ENCODE data around the gene SDK1.
"Not testable (repeated sequence)": the region's sequence is repeated elsewhere in the genome, so short reads cannot be mapped to it uniquely, and the experiment has no call there.

The SDK1 gene

DNA sequence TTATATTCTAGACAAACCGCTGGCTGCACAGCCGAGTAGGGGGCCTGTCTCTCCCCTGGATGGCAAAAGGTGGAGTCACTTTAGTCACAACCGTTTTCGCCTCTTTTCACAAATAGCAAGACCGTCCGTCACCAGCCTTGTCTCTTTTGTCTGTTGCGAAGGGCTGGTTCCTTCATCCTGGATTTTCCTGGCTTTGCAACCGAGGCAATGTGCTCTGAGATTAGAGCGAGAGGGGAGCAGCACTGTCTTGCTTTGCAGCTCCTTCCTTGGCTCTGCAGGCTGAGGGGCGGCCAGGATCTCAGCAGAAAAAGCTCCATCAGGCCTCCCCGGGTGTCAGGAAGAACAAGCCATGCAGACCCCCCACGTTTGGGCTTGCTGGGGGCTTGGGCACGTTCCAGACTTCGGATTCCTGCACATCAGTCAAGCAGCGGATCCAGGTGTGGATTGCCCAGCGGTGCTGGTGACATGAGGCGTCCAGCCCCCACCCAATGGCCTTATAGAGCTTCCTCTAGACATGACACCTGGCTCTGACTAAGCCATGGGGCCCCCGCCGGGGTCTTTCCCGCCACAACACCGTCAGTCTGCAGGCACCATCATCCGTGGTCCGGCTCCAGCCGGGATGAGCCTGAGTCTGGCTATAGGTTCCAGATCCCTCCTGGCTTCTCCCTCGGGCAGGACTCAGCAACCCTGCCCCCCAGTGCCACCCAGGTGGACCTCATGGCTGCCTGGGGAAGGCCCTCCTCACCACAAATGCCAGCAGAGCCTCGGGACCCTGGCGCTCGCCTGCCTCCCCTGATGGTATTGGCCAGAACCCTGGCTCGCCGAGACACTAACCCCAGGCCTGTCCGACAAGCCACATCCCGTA lies 913.5 kb downstream of the SDK1 start:
- H3K27ac Mint-ChIP-seq: no peak overlapping the region
- H3K27me3 Mint-ChIP-seq: no peaks in the 10 kb centered on the region
- no peaks in the 10 kb centered on the region for H3K36me3 Mint-ChIP-seq (ENCODE audit: low read depth)
- H3K9me3 Mint-ChIP-seq: no peaks in the 10 kb centered on the region
- DNase-seq (no peak), ATAC-seq (no peak)
- no peak overlapping the region for H3K4me3 Mint-ChIP-seq
- no peaks in the 10 kb centered on the region for H3K4me1 Mint-ChIP-seq

DNA sequence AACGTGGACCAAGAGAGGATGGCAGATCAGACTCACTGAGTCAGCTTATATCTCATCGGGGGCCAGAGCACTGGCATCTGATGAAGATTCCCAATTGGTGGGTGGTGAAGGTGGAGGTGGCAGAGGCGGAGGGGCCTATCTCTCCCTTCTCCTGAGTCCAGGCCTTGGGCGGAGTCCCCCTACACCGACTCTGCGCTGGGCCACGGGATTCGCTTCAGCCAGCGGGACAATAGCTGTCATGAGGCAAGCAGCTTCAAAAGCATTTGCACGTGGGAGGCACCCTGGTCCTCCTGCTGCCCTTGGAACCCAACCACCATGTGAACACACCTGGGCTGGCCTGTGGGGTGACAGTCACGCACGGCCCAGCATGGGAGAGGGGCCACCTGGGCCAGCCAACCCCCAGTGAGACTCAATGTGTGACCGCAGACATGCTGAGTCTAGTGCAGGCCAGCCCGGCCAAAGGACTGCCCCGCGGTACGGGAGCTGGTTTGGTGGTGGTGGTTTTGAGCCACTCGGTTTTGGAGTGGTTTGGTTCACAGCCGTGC lies 914.2 kb downstream of the SDK1 start:
- no peaks in the 10 kb centered on the region for H3K36me3 Mint-ChIP-seq (ENCODE audit: low read depth)
- H3K27me3 Mint-ChIP-seq: no peaks in the 10 kb centered on the region
- H3K9me3 Mint-ChIP-seq: no peaks in the 10 kb centered on the region
- H3K27ac Mint-ChIP-seq: no peak overlapping the region
- H3K4me3 Mint-ChIP-seq: no peak overlapping the region
- DNase-seq: no peak
- no peaks in the 10 kb centered on the region for H3K4me1 Mint-ChIP-seq
- ATAC-seq: no peak

DNA sequence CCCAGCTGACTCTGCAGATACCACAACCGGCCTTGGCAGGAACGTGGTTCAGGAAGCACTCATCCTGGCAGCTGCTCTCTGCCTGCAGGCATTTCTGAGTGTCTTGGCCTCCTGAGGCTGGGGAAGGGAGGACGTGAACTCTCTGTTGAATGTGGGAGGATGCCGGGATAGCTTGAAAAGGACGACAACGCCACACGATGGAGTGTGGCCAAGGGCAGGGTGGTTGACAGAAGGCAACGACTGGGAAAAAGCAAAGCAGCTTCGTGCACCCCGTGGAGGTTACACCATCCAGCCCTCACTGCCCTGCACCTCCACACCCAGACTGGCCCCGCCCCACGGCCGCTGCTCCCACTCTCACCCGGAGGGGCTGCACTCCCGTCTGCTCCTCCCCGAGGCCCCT lies 915.0 kb downstream of the SDK1 start:
- ATAC-seq: no peak

DNA sequence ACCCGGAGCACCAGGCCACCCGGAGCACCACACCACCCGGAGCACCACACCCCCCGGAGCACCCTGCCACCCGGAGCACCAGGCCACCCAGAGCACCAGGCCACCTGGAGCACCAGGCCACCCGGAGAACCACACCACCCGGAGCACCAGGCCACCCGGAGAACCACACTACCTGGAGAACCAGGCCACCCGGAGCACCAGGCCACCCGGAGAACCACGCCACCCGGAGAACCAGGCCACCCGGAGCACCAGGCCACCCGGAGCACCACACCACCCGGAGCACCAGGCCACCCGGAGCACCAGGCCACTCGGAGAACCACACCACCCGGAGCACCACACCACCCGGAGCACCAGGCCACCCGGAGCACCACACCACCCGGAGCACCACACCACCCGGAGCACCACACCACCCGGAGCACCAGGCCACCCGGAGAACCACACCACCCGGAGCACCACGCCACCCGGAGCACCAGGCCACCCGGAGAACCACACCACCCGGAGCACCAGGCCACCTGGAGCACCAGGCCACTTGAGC lies 916.1 kb downstream of the SDK1 start:
- not testable (repeated sequence) for H3K4me3 Mint-ChIP-seq; ATAC-seq; H3K27ac Mint-ChIP-seq; H3K9me3 Mint-ChIP-seq; H3K27me3 Mint-ChIP-seq; H3K4me1 Mint-ChIP-seq; DNase-seq; H3K36me3 Mint-ChIP-seq (ENCODE audit: low read depth)

More for the DNA sequence above, 915.0 kb downstream of the SDK1 start:
- Mint-ChIP-seq H3K36me3 (ENCODE audit: low read depth) (no peaks in the 10 kb centered on the region), H3K9me3 (no peaks in the 10 kb centered on the region), H3K4me3 (no peak overlapping the region), H3K27ac (no peak overlapping the region), H3K4me1 (no peaks in the 10 kb centered on the region), H3K27me3 (no peaks in the 10 kb centered on the region)
- DNase-seq: no peak

DNA sequence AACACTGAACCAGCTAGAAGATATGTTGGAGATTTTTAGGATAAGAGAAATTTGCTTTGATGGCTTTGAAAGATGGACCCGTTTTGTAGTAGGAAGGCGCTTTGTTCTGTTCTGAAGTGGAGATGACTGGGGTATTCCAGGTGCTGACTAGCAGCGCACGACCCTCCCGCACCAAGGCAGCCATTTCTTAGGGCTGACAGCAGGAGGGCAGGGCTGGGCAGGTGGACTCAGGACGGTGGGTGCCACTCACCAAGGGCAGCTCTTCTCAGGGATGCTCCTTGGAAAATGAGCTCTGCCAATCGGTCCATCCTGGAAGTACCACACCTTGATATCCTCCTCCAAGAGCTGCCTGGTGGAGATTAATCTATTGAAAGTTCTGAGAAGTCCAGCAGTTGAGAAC lies 917.4 kb downstream of the SDK1 start:
- H3K27me3 Mint-ChIP-seq: no peaks in the 10 kb centered on the region
- no peaks in the 10 kb centered on the region for H3K4me1 Mint-ChIP-seq
- ATAC-seq (no peak), DNase-seq (no peak)
- no peak overlapping the region for H3K4me3 Mint-ChIP-seq
- H3K36me3 Mint-ChIP-seq (ENCODE audit: low read depth): no peaks in the 10 kb centered on the region
- no peaks in the 10 kb centered on the region for H3K9me3 Mint-ChIP-seq
- H3K27ac Mint-ChIP-seq: no peak overlapping the region

DNA sequence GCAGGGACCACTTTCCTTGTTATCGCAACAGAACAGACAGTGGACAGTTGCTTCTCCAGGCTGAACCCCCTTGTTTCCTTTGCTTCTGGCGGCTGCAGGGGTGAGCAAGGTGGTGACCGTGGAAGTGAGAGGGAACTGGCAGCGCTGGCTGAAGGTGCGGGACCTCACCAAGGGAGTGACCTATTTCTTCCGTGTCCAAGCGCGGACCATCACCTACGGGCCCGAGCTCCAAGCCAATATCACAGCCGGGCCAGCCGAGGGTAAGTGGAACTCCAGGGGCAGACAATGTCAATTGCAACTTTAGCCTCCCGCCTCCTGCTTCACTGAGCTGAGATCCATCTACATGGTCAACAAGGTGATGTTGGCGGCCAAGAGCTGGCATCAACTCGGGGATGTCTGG lies 919.0 kb downstream of the SDK1 start:
- Mint-ChIP-seq H3K9me3 (no peaks in the 10 kb centered on the region), H3K27ac (no peak overlapping the region), H3K4me1 (no peaks in the 10 kb centered on the region), H3K36me3 (ENCODE audit: low read depth) (no peaks in the 10 kb centered on the region), H3K27me3 (no peaks in the 10 kb centered on the region), H3K4me3 (no peak overlapping the region)
- DNase-seq (no peak), ATAC-seq (no peak)

DNA sequence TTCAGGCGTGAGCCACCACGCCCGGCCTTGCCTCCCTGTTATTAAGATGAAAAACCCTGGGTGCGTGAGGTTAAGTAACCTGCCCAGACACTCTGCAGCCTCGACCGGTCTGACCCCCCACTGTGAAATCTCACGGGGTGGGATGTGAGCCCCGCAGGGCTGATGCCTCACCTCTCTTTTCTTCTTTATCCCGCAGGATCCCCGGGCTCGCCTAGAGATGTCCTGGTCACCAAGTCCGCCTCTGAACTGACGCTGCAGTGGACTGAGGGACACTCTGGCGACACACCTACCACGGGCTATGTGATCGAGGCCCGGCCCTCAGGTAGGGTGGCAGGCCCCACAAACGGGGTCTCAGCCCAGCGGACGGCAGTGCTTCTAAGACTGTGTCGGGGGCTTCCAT lies 920.0 kb downstream of the SDK1 start:
- Mint-ChIP-seq H3K4me1 (no peaks in the 10 kb centered on the region), H3K27me3 (no peaks in the 10 kb centered on the region), H3K4me3 (no peak overlapping the region), H3K36me3 (ENCODE audit: low read depth) (no peaks in the 10 kb centered on the region), H3K27ac (no peak overlapping the region), H3K9me3 (no peaks in the 10 kb centered on the region)
- DNase-seq (no peak), ATAC-seq (no peak)

DNA sequence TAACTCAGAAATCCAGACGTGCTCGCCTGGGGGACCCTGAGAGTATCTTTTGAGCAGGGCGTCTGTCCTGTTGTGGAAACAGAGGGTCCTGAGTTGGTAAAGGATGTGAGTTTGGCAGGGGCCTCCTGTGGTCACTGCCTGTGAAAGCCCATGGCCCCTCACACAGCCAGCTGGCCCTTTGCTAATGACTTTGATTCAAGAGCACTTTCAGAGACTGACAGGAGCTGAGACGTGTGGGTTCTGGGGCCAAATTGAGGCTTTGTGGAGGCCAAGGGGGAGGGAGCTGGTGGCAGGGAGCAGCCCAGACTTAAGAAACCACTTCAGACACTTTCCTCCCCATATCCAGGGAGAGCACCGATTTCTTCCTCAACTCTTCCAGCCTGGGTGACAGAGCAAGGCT lies 921.6 kb downstream of the SDK1 start:
- no peak for ATAC-seq
- Mint-ChIP-seq H3K4me3 (no peak overlapping the region), H3K4me1 (no peaks in the 10 kb centered on the region), H3K9me3 (no peaks in the 10 kb centered on the region), H3K27ac (no peak overlapping the region), H3K27me3 (no peaks in the 10 kb centered on the region), H3K36me3 (ENCODE audit: low read depth) (no peaks in the 10 kb centered on the region)
- DNase-seq: no peak

DNA sequence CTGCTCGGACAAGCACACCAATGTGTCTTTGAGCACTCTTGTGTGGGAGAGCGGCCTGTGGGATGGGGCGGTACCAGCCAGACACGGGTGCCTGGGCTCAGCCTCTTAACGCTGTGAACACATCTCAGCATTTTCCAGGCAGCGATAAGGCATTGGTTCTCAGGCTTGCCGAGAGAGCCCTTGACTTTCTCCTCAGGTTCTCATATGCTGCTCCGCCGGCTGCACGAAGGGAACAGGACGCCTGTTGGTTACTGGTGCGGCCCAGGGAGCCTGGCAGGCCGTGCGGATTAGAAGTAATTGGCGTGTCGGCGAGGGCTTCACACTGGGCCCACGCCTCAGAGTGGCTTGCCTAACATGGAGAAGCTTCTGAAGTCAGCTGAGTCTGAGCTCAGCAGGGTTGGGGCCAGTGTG lies 924.3 kb downstream of the SDK1 start:
- H3K9me3 Mint-ChIP-seq: no peaks in the 10 kb centered on the region
- H3K36me3 Mint-ChIP-seq (ENCODE audit: low read depth): no peaks in the 10 kb centered on the region
- H3K27ac Mint-ChIP-seq: no peak overlapping the region
- no peak overlapping the region for H3K4me3 Mint-ChIP-seq
- no peak for DNase-seq
- H3K27me3 Mint-ChIP-seq: no peaks in the 10 kb centered on the region
- no peaks in the 10 kb centered on the region for H3K4me1 Mint-ChIP-seq
- peak; percentile 15 for ATAC-seq

DNA sequence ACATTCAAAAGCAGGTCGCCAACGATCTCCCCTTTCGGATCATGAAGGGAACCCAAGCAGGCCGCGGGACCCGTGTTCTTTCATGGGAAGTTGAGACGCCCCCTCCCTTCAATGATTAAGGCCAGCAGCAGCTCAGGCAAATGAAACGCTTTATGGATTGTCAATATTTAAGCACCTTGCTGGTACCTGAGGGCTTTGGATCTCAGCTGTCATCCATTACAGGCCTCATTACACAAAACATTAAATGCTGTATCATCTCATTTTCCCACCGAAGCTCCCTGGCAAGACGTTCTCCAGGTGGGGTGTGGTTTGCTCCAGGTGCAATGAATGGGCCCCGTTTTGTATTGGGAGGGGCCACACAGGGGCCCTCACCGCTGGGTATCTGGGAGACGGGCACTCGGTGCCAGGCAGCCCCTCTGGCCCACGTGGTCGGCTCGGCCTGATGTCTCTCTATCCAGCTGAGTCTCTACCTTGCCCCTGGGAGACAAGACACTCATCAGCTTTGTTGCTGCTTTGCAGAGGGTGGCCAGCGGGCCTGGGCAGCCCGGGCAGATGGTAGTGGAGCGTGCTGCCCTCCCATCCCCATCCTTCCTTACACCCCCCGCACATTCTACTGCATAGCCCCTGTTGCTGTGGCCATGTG lies 925.0 kb downstream of the SDK1 start:
- H3K4me3 Mint-ChIP-seq: no peak overlapping the region
- H3K27ac Mint-ChIP-seq: no peak overlapping the region
- H3K9me3 Mint-ChIP-seq: no peaks in the 10 kb centered on the region
- H3K4me1 Mint-ChIP-seq: no peaks in the 10 kb centered on the region
- H3K27me3 Mint-ChIP-seq: no peaks in the 10 kb centered on the region
- H3K36me3 Mint-ChIP-seq (ENCODE audit: low read depth): no peaks in the 10 kb centered on the region
- ATAC-seq (no peak), DNase-seq (no peak)

DNA sequence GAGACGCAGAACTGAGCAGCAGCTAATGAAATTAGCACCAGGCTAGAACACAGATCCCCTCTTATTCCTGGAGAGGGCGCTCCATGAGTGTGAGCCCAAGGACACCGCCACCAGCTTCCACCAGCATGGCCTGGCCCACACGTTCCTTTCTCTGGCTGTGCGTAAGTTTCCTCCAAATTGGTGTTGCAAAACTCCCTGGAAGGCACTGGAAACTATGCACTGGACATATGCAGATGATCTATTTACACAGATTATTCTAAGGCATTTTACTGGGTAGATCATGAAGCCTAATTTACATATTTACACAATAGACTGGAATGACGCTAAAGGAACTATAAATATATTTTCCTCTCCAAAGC lies 925.5 kb downstream of the SDK1 start:
- H3K4me3 Mint-ChIP-seq: no peak overlapping the region
- ATAC-seq (no peak), DNase-seq (no peak)
- no peaks in the 10 kb centered on the region for H3K27me3 Mint-ChIP-seq
- H3K36me3 Mint-ChIP-seq (ENCODE audit: low read depth): no peaks in the 10 kb centered on the region
- no peaks in the 10 kb centered on the region for H3K4me1 Mint-ChIP-seq
- H3K9me3 Mint-ChIP-seq: no peaks in the 10 kb centered on the region
- no peak overlapping the region for H3K27ac Mint-ChIP-seq

DNA sequence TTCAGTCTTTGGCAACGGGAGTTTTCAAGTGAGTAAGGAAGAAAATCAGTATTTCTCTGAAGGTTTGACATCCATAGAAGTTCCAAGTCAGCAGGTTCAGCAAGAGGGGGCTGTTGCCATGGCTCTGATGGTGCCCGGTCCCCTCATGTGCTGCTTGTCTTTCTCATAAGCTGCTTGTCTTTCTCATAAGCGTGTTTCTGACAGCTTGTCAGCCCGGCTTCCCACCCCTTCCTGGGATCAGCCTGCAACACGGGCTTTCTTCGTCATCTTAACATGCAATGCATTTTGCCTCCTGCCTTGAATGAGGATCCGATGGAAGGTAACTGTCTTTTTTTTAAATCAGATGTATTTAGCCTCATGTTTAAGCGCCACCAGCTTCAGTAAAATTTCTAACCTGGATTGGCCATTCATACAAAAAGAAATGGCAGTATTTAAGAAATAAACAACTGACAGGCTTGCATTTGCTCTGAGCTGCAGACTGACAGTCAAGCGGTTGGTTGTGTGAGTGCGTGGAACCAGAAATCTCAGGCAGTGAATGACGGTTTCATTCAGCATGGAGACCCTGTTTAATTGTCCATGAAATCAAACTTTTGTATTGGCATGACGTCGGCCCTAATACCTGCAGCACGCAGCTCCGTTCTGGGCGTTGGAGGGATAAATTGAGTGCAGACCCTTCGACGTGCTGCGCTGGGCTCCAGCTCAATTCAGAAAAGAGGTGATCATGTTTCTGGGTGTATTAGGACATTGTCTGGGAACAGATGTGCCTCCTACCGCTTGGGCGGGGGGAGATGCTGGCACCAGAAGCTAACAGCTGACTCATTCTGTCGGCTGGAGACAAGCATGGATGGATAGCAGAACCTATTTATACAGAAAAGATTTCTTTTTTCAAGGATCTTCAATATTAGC lies 926.3 kb downstream of the SDK1 start:
- ATAC-seq: no peak

DNA sequence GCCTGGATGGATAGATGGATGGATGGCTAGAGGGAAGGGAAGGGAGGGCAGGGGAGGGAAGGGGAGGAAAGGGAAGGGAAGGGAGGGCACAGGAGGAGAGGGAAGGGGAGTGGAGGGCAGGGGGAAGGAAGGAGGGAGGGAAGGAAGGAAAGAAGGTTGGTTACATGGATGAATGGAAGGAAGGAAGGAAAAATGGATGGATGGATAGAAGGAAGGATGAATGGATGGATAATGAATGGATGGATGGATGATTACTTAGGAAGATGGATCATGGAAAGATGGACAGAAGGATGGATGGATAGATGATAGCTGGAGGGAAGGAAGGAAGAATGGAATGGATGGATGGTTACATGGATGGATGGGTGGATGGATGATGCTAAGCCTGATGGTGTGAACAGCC lies 929.3 kb downstream of the SDK1 start:
- H3K36me3 Mint-ChIP-seq (ENCODE audit: low read depth): no peaks in the 10 kb centered on the region
- no peak overlapping the region for H3K4me3 Mint-ChIP-seq
- no peaks in the 10 kb centered on the region for H3K9me3 Mint-ChIP-seq
- no peaks in the 10 kb centered on the region for H3K27me3 Mint-ChIP-seq
- H3K27ac Mint-ChIP-seq: no peak overlapping the region
- DNase-seq (no peak), ATAC-seq (no peak)
- H3K4me1 Mint-ChIP-seq: no peaks in the 10 kb centered on the region

More for the DNA sequence above, 926.3 kb downstream of the SDK1 start:
- Mint-ChIP-seq H3K27me3 (no peaks in the 10 kb centered on the region), H3K36me3 (ENCODE audit: low read depth) (no peaks in the 10 kb centered on the region), H3K4me3 (no peak overlapping the region), H3K4me1 (no peaks in the 10 kb centered on the region), H3K27ac (no peak overlapping the region), H3K9me3 (no peaks in the 10 kb centered on the region)
- DNase-seq: no peak

DNA sequence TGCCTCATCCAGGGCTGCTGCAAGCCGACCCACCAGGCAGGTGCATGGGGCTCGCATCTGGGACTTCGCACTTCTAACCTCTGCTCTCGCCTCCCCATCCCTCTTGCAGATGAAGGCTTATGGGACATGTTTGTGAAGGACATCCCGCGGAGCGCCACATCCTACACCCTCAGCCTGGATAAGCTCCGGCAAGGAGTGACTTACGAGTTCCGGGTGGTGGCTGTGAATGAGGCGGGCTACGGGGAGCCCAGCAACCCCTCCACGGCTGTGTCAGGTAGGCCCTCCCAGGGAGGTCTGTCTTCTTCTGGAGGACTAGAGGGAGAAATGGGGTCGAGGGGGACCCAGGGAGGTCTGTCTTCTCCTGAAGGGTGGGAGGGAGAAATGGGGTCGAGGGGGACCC lies 932.1 kb downstream of the SDK1 start:
- no peaks in the 10 kb centered on the region for H3K36me3 Mint-ChIP-seq (ENCODE audit: low read depth)
- no peak overlapping the region for H3K27ac Mint-ChIP-seq
- H3K4me3 Mint-ChIP-seq: no peak overlapping the region
- no peaks in the 10 kb centered on the region for H3K4me1 Mint-ChIP-seq
- H3K9me3 Mint-ChIP-seq: no peaks in the 10 kb centered on the region
- no peak for DNase-seq
- no peaks in the 10 kb centered on the region for H3K27me3 Mint-ChIP-seq
- no peak for ATAC-seq
